Omental fat pad (tissue), 4 donors: ENCODE results near the gene SORCS2. TPM values are rescaled to one million over a fixed set of nuclear protein-coding genes. Genes with fewer than 3 reads are reported as not detected.

ENCODE experiments used
- ATAC-seq: fragments of 150-250 bp; one replicate; pipeline ENCODE4 v1.9.1; 2016; ENCODE audit warnings: mild to moderate bottlenecking, moderate library complexity; ENCODE audit not compliant: low FRiP score
- DNase-seq: peaks from one replicate; pipeline ENCODE4 v3.0.0-alpha.2; 2019; ENCODE audit warnings: low spot score
- total RNA-seq, 4 donors: library from RNA; depleted of rRNA; stranded (reverse); fragments of >200 nt; gene quantifications; one replicate each; pipeline ENCODE4 v1.1.0, GENCODE V29; 2016
- TF ChIP-seq, protein P1 (sequence below), 3 donors: fragments of 450-650 bp; IDR thresholded peaks; one replicate each; pipeline ENCODE4 v1.5.1; 2016 to 2017; ENCODE audit warnings: antibody characterized with exemption in 3 of 3, mild to moderate bottlenecking in 3 of 3, moderate library complexity in 2 of 3

The SORCS2 gene
- total RNA-seq, 4 donors from 2014 or later = 0.63 to 4.6 (median 1.2) TPM

- TF ChIP-seq, protein P1, sequence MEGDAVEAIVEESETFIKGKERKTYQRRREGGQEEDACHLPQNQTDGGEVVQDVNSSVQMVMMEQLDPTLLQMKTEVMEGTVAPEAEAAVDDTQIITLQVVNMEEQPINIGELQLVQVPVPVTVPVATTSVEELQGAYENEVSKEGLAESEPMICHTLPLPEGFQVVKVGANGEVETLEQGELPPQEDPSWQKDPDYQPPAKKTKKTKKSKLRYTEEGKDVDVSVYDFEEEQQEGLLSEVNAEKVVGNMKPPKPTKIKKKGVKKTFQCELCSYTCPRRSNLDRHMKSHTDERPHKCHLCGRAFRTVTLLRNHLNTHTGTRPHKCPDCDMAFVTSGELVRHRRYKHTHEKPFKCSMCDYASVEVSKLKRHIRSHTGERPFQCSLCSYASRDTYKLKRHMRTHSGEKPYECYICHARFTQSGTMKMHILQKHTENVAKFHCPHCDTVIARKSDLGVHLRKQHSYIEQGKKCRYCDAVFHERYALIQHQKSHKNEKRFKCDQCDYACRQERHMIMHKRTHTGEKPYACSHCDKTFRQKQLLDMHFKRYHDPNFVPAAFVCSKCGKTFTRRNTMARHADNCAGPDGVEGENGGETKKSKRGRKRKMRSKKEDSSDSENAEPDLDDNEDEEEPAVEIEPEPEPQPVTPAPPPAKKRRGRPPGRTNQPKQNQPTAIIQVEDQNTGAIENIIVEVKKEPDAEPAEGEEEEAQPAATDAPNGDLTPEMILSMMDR (IDR thresholded peaks at IDR 0.05) = no peak
- DNase-seq (no peak), ATAC-seq (no peak)
Measured at GRCh38 chr4:7194251-7195140, 2.2 kb downstream of the SORCS2 start.

GRCh38 chr4:7195141-7195515, 2.8 kb downstream of the SORCS2 start:
- TF ChIP-seq, protein P1 (IDR thresholded peaks at IDR 0.05) = no peak
- ATAC-seq (no peak), DNase-seq (no peak)

DNA sequence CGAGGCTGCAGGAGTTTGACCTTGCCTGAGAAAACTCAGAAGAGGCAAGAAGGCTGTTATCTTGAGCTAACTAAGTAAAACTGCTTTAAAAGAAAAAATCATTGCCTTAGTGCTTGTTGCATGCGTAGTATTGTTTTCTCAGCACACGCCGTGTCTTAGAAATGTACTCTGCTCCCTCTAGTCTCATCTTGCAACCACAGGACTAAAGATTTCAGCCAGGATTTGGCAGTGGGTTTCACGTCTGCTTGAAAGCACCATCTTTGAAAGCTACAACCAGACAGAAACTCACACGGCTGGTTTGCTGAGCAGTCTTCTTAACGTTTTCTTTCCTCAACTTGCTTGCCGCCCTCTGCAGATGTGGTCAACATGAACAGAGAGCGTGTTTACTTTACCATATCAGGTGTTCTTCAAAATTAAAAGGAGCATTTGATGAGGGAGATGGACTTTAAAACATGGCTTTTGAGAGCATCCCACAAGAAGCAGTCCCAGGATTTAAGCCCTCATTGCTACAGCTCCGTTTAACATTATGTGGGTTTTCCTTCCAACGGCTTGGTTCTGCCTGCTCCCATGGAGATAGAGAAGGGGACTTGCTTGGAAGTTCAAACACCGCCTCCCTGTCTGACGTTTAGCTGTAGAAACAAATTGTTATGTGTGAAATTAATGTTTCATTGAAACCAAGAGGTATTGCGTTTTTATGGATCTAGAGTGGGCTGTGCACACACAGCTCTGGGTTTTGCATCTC, 3.4 kb downstream of the SORCS2 start:
- no peak for ATAC-seq
- no peak for DNase-seq
- TF ChIP-seq, protein P1 (IDR thresholded peaks at IDR 0.05) = no peak

- DNase-seq (no peak), ATAC-seq (no peak)
- TF ChIP-seq, protein P1 (IDR thresholded peaks at IDR 0.05) = no peak
Measured at GRCh38 chr4:7196288-7196651, 3.9 kb downstream of the SORCS2 start.

DNA sequence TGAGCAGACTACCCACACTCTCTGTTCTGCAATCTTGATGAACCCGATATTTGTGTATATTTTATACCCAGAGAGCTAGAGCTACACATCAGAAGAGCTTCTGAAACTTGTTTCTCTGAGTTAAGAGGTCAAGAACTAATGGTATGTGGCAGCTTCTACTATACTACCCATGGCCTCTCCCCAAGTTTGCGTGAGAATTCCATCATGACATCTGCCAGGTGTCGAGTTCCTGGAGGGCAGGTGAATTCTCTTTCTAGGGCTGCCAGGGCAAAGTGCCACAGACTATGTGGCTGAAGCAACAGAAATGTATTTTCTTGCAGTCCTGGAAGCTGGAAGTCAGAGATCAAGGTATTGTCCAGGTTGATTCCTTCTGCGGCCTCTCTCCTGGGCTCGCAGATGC, 4.4 kb downstream of the SORCS2 start:
- DNase-seq (no peak), ATAC-seq (no peak)
- TF ChIP-seq, protein P1 (IDR thresholded peaks at IDR 0.05) = no peak

- TF ChIP-seq, protein P1 (IDR thresholded peaks at IDR 0.05) = no peak
- ATAC-seq (no peak), DNase-seq (no peak)
Measured at GRCh38 chr4:7197910-7198309, 5.6 kb downstream of the SORCS2 start.
